OCI-M2 (cell line): Measurements from ENCODE around the gene SLC18A3.

ENCODE experiments used
- DNase-seq: peaks from one replicate; lab custom pipeline; 2025; ENCODE audit not compliant: unreplicated experiment; lab: John Stamatoyannopoulos, UW

The SLC18A3 gene

GRCh38 chr10:49625411-49625810 is 15.3 kb downstream of the SLC18A3 start:
- DNase-seq, result no peak

GRCh38 chr10:49627038-49627437 is 16.9 kb downstream of the SLC18A3 start:
- no peak for DNase-seq

DNA sequence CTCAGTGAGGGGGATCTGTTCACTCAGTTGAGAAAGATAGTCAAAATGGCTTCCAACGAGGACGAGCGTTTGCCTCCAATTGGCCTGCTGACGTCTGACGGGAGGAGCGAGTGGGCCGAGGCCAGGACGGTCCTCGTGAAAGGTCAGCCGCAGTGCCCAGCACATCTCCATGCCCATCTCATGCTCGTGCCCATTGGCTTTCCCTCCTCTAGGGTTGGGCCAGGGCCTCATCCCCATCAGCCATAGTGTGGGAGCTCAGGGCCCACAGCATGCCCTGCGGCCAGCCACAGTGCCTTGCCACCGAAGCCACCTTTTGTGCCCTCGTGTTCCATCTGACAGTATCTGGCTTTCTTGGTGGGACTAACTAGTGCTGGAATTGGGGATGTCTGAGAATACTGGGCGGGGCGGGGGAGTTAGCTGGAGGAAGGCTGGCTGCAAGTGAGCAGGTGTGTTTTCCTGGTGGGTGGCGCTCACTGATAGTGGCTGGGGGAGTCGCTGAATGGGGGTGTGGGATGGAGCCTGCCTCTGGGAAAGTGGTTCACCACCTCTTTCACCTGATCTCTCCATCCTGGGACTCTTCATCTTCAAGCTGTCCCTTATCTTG is 17.6 kb downstream of the SLC18A3 start:
- DNase-seq, result no peak

DNA sequence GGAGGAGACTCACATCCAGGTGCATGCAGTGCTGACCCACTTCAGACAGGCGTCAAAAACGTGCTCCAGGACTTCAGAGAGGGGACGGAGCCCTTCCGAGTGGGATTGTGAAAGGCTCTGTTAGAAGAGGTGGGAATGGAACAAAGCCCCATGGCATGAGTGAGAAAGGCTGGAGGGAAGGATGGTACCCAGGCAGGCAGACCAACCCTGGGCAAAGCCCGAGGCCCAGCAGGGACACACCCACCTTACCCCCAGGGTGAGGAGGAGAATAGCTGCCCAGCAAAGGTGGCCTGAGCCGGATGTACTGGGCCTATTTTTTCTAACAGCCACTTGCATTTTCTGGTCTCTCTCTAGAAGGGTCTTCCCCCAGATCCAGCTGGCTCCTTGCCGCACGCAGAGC is 18.5 kb downstream of the SLC18A3 start:
- DNase-seq, result no peak

DNA sequence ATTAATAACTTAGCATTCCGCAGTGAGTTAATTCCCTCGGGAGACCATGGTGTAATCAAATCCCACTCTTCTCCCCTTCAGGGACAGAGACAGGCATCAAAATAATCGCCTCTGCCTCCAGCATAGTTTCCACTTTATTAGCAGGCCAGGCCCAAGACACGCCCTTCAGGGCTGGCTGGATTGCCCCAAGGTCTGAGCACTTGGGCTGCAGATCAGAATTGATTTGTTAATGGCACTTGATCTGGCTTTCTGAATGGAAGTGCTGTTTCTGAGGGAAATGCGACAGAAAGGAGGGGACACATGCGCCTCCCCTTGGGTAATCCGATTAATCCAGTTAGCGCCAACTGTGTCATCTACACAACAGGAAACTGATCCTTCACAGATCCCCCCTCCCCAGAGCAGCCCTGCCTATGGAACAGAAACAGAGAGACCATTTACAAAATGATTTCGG is 19.3 kb downstream of the SLC18A3 start:
- DNase-seq, result no peak

GRCh38 chr10:49631975-49632374 is 21.9 kb downstream of the SLC18A3 start:
- DNase-seq, result no peak

DNA sequence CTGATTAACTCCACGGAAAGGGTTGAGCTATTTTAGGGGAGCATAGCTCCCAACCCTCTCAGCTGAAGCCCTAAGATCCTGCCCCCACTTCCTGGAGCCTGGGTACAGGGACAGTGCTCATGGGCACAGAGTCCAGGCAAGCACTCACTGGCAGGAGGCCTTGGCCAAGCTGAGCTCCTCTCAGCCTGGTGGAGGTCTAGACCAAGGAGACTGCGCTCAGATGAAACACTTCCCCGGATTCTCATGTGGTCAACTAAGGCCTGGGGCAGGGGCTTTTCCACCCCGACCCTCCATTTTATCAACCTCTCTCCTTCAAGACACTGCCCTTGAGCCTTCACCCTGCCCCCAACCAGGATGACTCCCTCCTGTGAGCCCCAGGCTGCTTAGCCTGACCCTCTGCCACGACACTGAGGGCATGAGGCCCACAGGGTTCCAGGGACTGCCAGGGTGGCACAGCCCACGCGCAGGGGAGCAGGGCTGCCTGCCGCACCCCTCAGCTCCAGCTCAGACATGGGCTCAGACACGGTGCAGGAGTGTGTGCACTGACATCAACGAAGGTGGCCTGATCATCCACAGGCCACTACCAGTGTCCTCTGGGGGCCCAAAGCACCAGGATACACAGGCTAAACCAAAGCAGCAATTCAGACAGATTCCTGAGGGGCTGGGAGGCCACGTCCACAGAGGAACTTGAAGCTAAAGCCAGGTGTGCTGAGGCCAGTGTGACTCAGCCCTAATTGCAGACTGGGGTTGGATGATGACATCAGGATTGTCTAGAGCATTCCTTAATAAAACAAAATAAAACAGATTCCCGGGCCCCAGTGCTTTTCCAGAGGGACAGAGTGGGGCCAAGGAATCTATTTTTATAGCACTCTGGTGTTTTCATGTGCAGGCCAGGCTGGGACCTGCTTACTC is 22.6 kb downstream of the SLC18A3 start:
- no peak for DNase-seq

- no peak for DNase-seq
Measured at GRCh38 chr10:49633327-49634068, 23.4 kb downstream of the SLC18A3 start.

DNA sequence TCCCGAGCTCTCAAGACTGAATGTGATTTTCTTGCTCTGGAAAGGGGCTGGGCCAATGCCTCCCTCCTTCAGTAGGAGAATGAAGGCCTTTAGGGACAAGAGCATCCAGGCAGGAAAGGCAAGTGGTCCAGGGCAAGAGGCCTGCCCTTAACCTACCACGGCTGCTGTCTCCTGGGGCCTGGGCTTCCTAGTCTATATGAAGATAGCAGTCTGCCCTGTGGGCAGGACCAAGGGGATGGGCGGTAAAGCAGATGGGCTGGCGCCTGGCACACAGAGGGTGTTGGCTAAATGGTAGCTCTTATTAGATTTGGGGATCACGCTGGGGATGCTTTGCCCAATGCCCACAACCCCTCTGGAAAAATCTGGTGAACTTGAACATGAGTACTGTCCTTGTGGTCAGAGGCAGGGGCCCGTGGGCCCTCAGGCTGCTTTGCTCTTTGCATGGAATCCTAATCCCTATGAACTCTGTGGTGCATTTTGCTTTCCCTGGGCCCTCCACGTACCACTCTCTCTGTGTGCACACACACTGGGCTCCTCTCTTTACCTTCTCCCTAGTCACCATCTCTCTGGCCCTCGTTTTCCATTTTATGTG is 24.1 kb downstream of the SLC18A3 start:
- no peak for DNase-seq

DNA sequence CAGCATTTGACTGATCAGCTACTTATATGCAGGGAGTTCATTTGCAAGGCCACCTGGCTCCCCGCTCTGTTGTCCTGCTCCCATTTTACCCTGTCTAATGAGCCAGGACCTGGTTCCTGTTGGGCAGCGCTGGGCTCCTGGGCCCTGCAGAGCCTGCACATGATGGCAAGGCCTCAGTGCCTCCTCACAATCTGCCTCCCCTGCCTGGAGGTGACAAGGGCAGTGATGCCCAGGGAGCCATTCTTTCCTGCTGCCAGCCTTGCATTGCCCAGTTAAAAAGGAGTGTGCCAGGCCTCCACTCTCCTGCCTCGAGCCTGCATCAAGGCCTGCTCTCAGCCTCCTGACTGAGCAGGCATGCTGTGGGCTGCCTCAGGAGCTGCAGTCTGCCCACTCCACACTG is 32.2 kb downstream of the SLC18A3 start:
- no peak for DNase-seq

- no peak for DNase-seq
Measured at GRCh38 chr10:49643241-49644034, 33.3 kb downstream of the SLC18A3 start.

DNA sequence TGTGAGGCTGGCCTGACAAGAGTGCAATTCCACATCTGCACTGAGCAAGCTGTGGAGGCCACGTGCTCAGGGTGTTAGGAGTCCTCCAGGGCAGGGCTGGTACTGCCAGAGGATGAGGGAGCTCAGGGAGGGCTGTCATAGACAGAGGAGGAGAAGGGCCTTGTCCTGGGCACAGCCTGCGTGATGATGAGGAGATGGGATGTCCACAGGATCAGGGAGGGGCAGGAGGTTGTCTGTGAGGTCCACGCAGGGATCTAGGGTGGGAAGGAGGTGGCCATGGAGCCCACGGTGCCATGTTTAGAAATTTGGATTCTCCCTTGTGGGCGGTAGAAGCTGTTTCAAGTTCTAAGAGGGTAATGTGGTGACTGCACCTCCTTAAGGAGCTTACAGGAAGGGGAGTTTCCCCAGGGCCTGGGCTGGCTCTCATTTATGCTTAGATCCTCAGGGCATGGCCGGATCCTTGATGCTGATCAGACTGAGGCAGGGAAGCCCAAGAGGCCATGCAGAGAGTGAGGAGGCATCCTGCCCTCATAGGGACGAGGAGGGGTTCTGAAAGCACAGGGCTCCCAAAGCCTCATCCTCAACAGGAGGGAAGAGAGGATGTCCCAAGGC is 34.0 kb downstream of the SLC18A3 start:
- no peak for DNase-seq

DNA sequence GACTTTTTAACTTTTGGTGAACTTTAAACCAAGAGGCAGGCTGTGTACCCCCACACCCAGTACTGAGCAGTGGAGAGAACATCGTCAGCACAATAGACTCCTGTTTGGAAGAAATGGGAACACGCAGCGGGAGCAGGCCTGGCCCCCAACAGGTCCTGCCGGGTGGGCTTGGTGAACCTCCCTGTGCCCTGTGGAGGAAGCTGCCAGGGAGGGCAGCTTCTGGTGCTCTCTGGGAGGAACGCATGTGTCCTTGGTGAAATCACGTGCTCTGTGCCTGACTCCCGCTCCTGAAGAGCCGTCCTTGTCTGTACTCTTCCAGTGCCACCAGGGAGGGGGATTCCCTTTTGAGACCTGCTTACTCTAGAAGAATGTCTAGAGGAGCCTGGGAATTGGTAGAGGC is 35.3 kb downstream of the SLC18A3 start:
- no peak for DNase-seq

DNA sequence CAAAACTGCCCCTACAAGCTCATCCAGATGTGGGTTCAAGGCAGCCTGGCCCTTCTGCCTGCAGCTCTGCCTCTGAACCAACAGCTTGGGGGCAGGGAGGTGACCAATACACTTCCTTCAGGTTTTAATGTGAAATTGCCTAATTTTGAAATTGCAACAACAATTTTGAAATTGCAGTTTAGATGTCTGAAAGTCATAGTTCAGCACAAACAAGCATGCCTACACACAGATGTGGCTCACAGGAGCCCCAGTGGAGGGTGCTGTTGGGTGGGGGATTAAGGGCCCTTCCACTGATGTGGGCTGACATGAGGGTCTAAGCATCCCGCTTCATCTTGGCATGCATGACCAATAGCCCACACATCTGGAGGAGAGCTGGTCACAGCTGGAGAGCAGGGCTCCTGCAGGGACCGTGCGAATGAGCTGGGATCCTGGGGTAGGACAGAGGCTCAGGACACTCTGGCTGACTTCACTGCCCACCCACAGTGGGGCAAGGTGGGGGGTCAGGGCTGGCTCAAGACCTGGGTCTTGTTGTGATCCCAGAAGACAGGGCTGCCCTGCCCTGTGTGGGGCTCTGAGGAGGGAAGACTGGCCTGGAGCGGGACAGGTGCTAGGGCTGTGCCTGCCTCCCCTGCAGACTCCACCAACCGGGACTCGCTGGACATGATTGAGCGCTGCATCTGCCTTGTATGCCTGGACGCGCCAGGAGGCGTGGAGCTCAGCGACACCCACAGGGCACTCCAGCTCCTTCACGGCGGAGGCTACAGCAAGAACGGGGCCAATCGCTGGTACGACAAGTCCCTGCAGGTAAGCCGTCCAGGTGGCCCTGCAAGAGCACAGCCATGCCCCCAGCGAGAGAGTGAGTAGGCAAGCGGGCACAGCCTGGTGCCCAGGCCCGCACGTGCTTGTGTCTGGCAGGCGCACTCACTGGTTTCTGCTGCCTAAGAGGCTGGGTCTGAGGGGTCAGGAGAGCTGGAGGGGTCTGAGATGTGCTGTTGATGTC is 36.1 kb downstream of the SLC18A3 start:
- no peak for DNase-seq

- DNase-seq, result no peak
Measured at GRCh38 chr10:49647554-49647953, 37.4 kb downstream of the SLC18A3 start.

DNA sequence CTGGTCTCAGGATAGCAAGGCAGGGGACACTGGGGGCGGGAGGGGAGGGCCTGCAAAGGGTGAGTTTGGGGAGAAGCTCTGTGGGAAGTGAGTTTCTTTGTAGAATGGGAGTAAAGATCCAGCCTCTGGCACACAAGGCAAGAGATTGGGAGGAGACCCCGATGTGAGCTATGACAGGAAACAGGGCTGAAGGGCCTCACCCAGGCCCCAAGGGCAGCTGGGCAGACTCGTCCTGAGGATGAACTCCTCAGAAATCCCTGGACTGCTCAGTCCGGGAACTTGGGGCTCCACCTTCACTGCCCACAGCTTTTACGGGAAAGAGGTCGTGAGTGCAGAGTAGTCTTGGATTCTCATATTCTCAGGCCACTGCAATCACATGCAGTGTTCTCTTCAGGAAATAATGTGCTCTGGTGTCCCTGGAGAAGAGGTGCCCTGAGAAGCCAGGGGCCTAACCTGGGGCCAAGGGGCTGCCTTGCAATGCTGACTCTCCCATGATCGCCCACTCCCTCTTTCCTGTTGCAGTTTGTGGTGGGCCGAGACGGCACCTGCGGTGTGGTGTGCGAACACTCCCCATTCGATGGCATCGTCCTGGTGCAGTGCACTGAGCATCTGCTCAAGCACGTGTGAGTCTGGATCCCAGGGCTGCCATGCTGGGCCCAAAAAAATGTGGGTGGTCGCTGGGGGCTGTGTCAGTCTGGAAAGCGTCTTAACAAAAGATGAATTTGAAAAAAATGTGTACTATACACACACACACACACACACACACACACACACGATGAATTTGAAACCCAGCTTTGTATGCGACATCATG is 38.1 kb downstream of the SLC18A3 start:
- DNase-seq, result no peak

GRCh38 chr10:49649294-49649693 is 39.2 kb downstream of the SLC18A3 start:
- no peak for DNase-seq
